VCaP (cell line): ENCODE measurements around the gene LRRC10B.

Experiments used
- H3K27ac ChIP-seq: fragments of 450-650 bp; 2 replicates; pipeline ENCODE4 v1.5.1; 2017
- TF ChIP-seq, protein P1 (sequence below): fragments of 450-650 bp; conservative IDR thresholded peaks from 2 replicates; pipeline ENCODE4 v1.5.1; 2017; ENCODE audit warnings: mild to moderate bottlenecking, moderate library complexity

LRRC10B gene

DNA sequence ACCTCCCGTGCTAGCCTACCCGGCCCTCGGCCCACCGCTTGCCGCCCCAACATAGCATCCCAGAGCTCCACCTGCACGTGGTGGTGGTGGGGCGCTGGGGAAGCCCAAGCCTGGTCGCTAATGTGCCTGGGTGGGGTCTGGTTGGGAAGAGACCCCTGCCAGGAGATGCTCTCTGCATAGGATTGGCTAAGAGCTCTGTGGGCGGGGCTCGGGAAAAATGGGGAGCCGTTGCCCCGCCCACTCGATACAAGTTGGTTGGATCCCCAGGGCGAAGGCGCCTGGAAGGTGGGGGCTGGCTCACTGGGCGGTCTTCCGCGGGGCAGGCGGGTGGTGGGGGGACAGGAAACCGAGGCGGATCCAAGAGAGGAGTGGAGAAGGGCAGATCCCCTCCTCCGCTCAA is 7.6 kb downstream of the LRRC10B start:
- TF ChIP-seq, protein P1, sequence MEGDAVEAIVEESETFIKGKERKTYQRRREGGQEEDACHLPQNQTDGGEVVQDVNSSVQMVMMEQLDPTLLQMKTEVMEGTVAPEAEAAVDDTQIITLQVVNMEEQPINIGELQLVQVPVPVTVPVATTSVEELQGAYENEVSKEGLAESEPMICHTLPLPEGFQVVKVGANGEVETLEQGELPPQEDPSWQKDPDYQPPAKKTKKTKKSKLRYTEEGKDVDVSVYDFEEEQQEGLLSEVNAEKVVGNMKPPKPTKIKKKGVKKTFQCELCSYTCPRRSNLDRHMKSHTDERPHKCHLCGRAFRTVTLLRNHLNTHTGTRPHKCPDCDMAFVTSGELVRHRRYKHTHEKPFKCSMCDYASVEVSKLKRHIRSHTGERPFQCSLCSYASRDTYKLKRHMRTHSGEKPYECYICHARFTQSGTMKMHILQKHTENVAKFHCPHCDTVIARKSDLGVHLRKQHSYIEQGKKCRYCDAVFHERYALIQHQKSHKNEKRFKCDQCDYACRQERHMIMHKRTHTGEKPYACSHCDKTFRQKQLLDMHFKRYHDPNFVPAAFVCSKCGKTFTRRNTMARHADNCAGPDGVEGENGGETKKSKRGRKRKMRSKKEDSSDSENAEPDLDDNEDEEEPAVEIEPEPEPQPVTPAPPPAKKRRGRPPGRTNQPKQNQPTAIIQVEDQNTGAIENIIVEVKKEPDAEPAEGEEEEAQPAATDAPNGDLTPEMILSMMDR, result no peak

DNA sequence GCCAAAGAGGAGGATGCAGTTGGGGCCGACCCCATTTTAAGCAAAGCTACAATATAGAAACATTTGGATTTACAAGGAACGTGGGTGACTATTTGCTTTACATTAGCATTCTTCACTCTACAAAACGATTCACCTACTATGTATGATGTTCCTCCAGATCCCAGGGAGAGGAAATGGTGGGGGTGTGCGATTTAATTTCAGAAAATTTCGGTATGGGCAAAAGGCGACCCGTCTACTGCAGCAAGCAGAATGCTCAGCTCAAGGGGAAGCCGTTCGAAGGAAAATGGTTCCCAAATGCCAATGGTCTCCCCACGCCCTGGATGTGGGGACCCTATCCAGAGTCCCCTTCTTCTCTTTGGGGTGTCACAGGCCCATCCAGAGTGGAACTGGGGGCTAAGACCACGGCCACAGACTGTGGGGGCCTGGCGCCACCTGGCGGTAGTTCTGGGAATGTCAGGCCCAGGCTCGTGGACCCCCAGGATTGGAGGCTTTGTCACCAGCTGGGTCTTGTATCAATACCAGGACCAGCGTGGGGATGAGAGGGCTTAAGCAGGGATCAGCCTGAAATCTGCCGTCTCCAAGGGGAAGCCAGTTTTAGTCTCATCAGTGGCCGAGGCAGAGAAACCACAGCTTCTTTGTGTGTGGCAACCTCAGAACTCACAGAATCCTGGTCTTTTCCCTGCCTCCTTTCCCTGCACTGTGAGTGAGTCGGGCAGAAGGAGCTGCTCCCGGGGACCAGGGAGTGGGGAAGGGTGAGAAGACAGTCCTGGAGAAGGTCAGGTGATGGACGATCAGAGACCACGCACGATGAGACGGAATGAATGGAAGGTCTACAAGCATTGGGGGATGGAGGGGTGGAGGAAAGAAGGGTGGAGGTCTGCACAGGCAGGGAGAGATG is 8.4 kb downstream of the LRRC10B start:
- TF ChIP-seq, protein P1, result peak; percentile 95
- no peak overlapping the region for H3K27ac ChIP-seq

More for the DNA sequence above, 7.6 kb downstream of the LRRC10B start:
- H3K27ac ChIP-seq, result no peak overlapping the region

DNA sequence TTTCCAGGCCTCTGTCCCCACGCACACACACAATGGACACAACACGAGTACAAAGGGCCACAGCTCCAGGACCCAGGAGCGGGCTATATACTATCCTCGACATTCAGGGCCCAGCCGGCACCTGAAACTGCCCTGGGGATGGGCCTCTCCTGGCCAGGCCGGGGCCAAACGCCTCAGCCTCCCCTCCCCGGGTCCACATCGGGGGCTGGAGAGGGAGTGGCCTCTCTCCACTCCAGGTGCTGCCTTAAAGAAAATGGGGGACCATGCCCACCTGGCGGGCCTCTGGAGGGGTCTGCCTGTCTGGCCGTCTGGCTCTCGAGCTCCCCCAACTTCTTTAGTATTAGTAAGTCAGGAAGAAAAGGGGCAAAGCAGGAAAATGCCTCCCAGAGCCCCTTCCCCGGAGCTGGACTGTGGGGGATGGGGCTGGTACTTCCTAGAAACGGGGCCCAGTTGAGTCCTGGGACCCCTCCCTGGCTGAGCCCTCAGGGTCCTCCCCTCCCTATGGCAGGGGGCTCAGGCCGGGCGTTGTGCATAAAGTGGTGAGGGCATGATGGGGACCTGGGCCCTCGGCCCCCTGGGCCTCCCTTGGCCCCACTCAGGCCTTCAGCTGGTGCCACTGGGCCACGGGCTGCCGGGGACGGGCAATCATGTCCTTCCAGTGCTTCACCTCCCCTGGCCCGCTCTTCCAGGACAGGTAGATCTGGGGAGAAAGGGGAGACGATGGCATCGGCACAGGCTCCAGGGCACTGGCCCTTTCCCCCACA is 9.7 kb downstream of the LRRC10B start:
- TF ChIP-seq, protein P1, result no peak
- no peak overlapping the region for H3K27ac ChIP-seq

DNA sequence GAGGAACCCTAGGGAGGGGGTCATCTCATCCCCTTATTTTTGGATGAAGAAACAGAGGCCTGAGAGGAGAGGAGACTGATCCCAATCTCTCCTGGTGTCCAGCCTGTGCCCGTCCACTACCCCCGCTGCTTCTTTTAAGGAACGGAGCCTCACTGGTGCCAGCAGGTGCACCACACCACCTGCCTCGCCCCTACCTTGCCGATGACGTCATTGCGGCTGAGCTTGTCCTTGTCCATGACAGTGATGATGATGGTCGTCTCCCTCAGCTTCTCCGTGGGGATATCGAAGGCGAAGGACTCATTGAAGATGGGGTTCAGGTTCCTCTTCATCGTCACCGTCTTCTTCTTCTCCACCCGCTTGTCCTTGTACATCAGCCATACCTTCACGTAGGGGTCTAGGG is 14.3 kb downstream of the LRRC10B start:
- no peak overlapping the region for H3K27ac ChIP-seq
- TF ChIP-seq, protein P1, result no peak

DNA sequence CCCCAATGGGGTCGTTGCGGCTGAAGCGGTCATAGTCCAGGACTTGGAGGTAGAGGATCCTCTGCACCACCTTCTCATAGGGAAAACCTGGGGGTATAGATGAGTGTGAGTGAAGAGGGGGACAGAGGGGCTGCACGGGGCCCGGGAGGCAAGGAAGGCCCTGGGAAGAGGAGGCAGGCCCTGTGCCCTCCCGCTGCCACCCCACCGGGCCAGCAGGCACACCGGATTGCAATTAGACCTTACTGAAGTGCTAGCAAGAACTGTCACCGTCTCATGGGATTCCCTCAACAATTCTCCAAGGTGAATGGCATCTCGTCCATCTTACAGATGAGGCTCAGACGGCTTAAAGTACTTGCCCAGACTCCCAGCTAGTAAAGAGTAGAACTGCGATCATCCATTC is 15.9 kb downstream of the LRRC10B start:
- H3K27ac ChIP-seq, result no peak overlapping the region
- TF ChIP-seq, protein P1, result no peak

DNA sequence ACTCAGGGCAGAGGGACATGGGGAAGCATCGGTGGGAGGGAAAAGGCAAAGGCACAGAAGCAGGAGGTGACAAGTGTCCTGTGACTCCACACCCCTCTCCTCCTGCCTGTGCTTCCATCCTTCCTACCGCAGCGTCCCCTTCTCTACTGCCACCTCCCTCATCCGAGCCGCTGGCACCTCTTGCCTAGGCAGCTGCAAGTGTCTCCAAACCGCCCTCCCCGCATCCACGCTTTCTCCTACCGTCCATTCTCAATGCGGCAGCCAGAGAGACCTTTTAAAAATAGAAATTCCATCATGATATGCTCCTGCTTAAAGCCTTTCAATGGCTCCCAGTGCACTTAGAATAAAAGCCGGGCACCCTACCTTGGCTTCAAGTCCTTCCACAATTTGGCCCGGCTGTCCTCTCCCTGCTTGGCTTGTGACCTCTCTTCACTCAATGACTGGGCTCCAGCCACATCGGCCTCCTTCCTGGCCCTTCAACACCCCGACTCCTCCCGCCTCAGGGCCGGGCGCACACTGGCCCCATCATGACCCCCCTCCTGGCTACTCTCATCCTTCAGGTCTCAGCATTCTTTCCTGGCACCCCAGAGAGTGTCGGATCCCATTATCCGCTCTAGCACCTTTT is 16.5 kb downstream of the LRRC10B start:
- TF ChIP-seq, protein P1, result no peak

DNA sequence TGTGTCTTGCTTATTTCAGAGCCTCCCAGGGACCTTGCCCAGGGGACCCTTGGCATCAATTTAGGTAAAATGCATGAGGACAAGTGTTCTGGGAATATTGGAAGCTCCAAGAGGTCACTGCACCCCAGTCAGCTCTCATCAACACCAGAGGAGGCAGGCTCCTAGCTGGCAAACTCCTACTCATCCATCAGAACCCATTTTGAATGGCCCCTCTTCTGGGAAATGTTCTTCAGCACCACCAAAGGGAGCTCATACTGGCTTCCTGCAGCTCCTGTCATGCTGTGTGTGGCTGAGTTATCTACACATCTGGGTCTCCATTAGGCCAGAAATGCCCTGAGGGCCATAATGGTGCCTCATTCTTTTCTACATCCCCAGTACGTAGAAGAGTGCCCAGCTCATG is 17.7 kb downstream of the LRRC10B start:
- TF ChIP-seq, protein P1, result no peak
- no peak overlapping the region for H3K27ac ChIP-seq

More for the DNA sequence above, 16.5 kb downstream of the LRRC10B start:
- H3K27ac ChIP-seq, result no peak overlapping the region
